ENCODE measurements around the gene SCAPER.
A peak's percentile ranks its signal among the peaks of the same experiment; 100 is the strongest.

Gene SCAPER

DNA sequence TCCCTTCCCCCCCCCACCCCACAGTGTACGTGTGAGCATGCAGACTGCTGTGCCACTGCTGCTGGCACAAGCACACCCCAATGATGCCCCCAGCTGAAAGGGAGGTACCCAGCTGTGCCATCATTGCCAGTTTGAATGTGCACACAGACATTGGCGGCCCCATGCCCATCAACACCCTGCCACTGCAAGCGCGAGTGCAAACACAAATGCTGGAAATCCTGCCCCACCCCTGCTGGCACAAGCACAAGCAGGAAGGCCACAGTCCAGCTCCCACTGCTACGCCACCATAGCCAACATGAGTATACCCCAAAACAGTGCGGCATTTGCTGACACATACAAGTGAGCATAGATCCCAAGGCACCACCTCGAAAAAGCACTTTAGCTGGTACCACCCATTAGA, 222.9 kb downstream of the SCAPER start:
- DNase-seq (ENCODE audit: low spot score) (no peak), FAIRE-seq (no peak)

DNA sequence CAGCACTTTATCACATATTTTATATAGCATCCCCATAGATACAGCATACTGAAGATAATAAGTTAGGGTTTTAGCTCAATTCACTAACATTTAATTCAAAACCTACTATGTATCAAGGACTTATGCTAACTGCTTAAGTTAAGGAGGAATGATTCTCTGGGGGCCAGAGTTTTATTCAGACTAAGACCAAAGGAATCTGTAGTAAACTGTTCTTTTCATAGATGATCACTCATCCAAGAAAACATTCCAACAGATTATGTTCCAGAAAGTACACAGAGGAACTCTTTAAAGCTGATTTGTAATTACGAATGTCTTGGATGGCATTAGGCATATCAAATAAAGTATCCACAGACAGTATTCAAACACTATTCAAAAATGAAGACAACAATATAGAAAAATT, 226.4 kb downstream of the SCAPER start:
- peak; percentile 92 for FAIRE-seq
- DNase-seq (ENCODE audit: low spot score): peak; percentile 50

DNA sequence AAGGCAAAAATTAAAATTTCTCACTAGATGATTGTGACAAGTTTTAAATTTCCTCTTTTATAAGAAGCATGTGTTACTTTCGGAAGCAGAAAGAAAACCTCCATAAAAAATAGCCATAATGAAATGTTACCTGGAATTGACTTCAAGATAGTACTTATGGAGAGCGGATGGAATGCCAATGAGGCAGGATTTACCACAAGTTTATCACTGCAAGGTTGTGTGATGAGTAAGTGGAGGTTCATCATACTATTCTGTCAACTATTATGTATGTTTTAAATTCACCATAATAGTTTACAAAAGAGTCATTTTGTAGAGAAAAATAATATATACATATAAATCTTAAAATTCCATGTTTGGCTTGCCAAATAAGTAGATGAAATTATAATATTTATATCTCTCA, 230.3 kb downstream of the SCAPER start:
- FAIRE-seq (peak; percentile 90), DNase-seq (ENCODE audit: low spot score) (peak; percentile 48)

DNA sequence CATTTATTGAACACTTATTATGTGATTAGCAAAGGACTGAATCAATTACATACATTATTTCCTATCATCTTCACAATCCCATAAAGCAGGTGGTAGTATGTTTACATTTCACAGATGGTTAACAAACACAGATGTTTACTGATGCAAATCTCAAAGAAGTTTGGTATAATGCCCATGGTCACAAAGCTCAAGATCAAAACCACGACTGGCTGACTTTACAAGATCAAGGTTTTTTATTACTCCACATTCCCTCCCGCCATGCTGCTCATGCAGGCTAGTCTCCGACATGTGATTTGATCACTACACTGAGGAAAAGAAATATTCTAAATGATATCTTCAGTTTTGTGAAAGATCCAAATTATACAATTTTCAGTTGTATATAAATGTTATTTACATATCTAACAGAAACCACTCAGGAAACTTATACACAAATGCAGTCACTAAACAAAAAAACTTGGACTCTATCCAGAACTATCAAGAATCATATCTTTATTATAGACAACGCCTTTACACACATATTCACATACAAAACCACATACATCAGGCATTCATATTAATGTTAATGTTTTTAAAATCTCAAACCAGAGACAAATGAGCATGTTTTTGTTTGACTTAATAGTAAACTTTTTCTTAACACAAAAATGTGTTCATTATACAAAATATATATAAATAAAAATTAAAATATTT, 235.5 kb downstream of the SCAPER start:
- FAIRE-seq: peak; percentile 29

DNA sequence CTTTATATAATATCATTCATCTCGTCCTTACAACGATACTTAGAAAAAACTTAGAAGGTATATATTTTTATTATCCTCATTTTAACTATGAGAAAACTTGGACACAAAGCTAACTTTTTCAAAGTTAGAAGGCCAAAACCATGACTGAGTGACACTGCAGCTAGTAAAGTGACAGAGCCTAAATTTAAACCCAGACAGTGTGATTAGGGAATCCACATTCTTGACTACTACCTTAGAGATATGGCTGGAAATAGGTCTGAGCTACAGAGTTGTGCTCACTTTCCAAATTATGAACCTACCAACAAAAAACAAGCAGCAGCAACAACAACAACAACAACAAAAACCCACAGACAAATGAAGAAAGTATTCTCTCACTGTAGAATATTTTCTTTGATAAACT, 236.2 kb downstream of the SCAPER start:
- DNase-seq (ENCODE audit: low spot score) (no peak), FAIRE-seq (no peak)

More for the DNA sequence above, 235.5 kb downstream of the SCAPER start:
- DNase-seq (ENCODE audit: low spot score): no peak

DNA sequence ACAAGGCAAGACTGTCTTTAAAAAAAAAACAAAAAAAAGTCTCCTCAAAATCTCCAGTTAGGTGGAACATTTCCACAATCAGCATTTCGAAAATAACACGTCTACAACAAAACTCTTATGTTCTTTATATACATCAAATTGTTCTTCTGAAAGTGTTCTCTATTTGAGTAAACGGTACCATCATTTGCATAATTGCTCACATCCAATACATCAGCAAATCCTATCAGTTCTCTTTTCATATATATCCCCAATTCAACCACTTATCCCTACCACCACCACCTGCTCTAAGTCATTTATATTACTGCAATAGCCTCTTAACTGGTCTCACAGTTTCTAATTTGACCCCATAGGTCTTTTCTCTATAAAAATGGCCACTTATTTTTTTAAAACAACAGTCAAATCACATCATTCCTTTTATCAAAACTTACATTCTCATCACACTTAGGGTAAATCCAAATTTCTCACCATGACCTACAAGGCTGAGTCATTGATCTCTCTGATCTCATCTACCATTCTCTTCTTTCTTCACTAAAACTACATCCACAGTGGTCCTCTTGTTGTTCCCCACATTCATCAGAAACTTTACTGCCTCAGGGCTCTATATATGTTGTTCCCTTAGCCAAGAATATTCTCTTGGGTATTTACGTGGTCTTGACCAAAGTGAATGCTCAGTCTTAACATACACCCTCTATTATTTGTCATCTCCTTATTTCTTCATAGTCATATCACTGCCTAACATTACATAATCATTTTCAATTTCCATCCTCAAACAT, 237.0 kb downstream of the SCAPER start:
- DNase-seq (ENCODE audit: low spot score): no peak
- no peak for FAIRE-seq

DNA sequence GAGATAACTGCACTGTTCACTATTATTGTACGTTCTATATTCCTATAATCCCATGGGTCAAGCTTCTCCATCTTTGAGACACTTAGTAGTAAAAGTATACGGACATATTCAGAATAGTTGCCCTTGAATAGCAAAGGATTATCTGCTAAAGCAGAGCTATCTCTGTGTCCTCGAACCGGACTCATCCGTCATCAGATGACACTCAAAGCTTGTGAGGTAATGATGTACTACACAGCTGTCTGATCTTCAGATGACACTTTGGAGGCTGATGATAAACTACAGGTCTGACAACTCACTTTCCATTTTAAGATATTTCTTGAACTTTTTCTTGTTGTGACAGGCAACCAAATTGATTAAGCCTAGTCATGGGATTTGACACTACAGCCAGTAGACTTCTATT, 240.2 kb downstream of the SCAPER start:
- FAIRE-seq: no peak
- DNase-seq (ENCODE audit: low spot score): no peak

DNA sequence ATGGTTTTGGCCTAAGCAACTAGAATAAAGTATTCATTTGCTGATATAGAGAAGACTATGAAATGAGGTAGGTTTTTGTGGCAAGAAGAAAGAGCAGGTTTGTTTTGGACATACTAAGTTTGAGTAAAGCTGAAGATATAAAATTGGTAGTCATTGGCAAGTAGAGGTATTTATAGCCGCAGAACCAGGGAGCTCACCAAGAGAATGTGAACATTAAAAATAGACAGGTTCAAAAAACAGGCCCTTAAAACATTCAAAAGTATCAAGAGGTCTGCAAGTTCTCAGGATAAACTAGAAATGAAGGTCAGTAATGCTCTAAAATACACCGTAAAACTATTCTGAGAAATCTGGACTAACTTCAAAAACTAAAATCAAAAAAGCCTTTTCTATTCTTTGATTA, 240.7 kb downstream of the SCAPER start:
- FAIRE-seq: no peak

DNA sequence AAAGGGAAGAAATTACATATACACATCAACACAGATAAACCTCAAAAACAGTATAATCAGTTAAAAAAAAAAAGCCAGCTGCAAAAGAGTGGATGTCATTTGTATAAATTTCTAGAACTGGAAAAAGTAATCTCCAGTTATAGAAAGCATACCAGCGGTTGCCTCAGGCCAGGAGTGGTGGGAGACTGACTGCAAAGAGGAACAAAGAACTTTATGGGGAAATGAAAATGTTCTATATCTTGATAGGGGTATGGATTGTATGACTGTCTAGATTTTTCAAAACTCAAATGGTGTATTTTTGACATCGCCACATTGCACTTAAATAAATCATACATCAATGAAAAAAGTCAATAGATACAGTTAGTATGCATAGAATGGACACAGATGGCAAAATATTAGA, 241.6 kb downstream of the SCAPER start:
- no peak for DNase-seq (ENCODE audit: low spot score)
- no peak for FAIRE-seq

More for the DNA sequence above, 240.7 kb downstream of the SCAPER start:
- DNase-seq (ENCODE audit: low spot score): no peak

DNA sequence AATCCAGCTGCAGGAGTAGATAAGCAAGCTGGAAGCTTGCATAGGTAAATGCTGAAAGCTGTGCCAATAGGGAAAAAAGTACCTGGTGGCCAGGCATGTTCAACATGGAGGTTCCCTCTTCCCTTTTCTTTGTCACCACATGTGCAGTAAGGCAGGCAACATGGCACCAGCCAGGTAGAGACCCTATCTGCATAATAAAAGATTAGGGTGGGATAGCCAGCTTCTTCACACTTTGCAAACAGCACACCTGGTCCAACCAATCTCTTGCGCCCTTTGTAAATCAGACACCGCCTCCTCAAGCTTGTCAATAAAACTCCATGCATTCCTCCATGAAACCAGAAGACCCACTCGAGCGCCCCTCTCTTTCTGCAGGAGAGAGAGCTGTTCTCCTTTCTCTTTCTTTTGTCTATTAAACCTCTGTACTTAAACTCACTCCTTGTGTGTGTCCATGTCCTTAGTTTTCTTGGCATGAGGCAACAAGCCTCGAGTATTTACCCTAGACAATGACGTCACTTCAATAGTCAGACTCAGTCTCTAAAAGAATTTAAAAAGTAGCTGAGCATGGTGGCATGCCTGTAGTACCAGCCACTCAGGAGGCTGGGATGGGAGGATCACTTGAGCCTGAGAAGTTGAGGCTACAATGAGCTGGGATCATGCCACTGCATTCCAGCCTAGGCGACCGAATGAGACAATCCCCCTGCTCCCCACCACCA, 256.3 kb downstream of the SCAPER start:
- FAIRE-seq (no peak), DNase-seq (ENCODE audit: low spot score) (no peak)

DNA sequence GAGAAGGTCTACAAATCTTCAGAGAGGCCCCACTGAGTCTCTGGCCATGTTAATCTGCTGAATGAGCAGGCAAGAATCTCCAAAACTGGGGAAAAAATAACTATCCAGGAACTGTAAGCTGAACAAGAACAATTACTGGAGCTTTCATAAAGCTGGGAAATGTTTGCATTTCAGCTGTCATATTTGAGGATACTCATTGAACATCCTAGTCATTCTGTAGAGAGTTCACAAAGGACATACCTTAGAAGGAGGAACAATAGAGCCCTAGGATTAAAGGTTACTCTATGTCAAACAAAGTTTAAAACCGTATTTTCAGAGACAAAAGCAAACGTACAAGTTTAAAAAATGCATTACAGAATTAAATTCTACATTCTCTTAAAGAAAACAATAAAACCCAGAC, 257.5 kb downstream of the SCAPER start:
- FAIRE-seq (no peak), DNase-seq (ENCODE audit: low spot score) (no peak)

DNA sequence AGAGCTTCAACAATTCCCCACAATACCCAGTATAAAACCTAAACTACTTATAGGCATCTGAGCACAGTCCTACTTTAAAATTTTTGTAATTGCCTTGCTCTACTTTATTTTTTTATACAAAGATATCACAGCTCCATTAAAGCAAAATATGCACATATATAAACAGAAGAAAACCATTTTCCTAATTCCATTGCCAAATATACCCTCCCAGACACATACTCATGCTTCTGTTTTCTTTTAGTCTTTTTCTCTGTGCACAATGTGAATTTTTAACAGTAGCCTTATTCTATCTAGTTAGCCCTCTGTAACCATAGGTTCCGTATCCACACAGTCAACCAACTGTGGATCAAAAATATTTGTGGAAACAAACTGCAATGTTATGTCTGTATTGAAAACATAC, 260.5 kb downstream of the SCAPER start:
- FAIRE-seq: no peak
- no peak for DNase-seq (ENCODE audit: low spot score)

DNA sequence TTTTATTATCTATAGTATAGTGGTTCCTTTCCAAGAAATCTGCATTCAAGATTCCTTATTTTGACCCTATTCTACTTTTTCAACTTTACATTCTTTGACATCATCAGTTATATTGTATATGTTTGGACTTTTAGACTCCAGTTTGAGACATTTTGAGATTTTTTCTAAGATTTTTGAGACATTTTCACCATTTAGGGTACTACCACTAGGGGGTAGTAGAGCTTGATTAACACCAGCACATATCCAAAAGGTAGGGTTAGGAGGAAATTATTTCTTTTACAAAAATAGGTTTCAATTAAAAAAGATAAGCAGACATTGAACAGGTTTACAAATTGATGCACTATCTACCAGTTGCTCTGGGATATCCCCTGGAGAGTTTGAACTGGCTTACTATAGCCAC, 262.5 kb downstream of the SCAPER start:
- no peak for DNase-seq (ENCODE audit: low spot score)
- FAIRE-seq: no peak

DNA sequence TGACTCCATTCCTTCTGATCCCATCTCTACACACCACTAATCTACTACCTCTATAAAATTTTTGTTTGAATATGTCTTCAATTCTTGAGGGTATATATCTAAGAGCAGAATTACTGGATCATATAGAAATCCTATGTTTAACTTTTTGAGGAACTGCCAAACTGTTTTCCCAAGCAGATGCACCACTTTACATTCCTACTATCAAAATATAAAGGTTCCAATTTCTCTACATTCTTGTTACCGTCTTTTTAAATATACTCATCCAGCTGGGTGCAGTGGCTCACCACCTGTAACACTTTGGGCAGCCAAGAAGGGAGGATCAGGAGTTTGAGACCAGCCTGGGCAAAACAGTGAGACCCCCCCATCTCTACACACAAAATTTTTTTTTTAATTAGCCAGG, 268.0 kb downstream of the SCAPER start:
- FAIRE-seq (no peak), DNase-seq (ENCODE audit: low spot score) (no peak)

DNA sequence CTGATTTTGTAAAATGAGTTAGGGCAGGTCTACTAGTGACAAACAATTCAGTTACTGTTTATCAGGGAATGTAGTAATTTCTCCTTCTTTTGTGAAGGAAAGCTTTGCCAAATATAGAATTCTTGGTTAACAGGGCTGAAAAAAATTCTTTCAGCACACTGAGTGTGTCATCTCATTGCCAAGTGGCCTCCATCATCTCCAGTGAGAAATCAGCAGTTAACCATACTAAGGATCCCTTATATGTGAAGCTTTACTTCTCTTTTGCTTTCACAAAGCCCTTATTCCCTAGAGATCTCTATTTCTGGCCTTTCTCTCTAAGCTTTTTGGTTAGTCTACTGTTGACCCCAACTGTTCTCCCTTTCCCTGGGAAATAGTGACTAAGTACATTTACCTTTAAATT, 269.1 kb downstream of the SCAPER start:
- no peak for FAIRE-seq
- DNase-seq (ENCODE audit: low spot score): no peak

DNA sequence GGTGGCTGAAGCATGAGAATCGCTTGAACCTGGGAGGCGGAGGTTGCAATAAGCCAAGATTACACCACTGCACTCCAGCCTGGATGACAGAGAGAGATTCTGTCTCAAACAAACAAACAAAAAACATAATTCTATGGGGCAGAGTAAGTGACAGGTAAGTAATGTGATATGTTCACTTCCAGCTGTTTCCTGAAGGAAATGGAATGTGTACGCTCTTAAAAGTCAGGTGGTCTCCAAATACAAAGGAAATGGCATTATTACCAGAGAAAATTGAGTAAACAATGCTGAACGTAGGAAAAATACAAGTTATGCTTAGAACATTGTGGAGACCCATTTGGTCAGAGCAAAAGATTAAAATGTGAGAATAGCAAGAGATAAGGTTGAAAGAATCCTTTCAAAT, 278.5 kb downstream of the SCAPER start:
- DNase-seq (ENCODE audit: low spot score) (no peak), FAIRE-seq (no peak)

DNA sequence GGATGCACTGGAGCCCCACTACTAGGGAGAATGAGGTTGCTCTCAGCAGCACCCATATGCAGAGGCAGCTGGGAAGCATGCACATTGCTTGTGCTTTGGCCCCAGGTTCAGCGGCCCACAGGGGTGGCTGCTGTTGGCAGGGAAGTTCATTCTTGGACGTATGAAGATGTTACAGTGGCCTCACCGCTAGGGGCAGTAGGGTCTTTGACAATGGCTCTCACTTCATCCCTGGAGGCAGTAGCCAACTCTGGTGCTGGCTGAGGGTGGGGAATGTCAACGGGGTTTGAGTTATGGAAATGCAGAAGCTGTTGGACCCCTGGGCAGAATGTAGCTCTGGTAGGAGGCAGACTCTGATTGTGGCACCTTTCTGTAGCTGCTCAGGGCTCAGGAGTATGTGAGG, 279.9 kb downstream of the SCAPER start:
- FAIRE-seq (no peak), DNase-seq (ENCODE audit: low spot score) (no peak)

DNA sequence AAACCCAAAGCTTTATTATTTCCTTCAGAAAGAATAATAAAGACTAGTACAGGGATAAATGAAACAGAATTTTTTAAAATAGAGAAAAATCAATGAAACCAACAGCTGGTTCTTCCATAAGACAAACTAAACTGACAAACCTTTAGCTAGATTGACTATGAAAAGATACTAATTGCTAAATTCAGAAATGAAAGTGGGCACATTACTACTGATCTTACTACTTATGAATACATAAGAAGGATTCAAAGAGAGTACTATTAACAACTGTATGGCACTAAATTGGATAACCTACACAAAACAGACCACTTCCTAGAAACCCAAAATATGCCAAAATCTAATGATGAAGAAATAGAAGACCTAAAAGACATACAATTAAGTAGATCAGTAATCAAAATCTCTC, 290.4 kb downstream of the SCAPER start:
- no peak for DNase-seq (ENCODE audit: low spot score)
- no peak for FAIRE-seq

DNA sequence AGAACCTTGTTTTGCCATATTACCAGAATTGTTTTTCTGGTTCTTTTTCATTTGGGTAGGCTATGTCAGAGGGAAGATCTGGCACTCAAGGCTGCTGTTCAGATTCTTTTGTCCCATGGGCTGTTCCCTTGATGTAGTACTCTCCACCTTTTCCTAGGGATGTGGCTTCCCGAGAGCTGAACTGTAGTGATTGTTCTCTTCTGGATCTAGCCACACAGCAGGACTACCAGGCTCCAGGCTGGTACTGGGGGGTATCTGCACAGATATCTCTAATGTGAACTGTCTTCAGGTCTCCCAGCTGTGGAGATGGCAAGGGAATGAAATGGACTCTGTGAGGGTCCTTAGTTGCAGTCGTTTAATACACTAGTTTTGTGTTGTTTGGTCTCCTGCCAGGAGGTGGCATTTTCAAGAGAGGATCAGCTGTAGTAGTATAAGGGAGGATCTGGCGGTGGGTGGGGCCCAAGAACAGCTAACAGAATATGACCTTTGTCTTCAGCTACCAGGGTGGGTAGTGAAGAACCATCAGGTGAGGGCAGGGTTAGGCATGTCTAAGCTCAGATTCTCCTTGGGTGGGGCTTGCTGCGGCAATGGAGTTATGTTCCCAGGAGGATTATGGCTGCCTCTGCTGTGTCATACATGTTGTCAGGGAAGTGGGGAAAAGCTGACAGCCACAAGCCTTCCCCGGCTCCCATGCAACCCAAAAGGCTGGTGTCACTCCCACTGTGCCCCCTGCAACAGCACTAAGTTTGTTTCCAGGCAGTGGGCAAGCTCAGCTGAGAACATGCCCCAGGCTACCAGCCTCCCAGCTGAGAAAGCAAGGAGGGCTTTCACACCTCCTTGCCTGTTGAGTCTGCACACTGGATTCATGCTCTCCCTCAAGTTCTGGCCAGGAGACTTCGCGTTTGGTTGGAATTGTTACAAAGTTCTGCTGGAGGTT, 316.1 kb downstream of the SCAPER start:
- DNase-seq (ENCODE audit: low spot score) (no peak), FAIRE-seq (no peak)

DNA sequence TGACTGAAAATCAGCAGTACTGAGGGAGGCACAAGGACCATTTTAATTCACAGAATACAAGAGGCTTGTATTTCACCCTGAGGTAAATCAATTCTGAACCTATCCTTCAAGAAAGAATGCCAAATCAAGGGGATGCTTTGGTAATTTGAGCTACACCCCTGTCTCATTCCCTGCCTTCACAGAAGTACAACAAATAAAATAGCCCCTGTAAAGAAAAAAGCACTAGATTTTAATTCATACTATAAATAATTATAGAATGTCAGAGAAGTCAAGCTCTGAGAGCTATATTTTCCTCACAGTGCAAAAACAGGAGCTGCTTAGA, 319.6 kb downstream of the SCAPER start:
- FAIRE-seq (no peak), DNase-seq (ENCODE audit: low spot score) (no peak)

DNA sequence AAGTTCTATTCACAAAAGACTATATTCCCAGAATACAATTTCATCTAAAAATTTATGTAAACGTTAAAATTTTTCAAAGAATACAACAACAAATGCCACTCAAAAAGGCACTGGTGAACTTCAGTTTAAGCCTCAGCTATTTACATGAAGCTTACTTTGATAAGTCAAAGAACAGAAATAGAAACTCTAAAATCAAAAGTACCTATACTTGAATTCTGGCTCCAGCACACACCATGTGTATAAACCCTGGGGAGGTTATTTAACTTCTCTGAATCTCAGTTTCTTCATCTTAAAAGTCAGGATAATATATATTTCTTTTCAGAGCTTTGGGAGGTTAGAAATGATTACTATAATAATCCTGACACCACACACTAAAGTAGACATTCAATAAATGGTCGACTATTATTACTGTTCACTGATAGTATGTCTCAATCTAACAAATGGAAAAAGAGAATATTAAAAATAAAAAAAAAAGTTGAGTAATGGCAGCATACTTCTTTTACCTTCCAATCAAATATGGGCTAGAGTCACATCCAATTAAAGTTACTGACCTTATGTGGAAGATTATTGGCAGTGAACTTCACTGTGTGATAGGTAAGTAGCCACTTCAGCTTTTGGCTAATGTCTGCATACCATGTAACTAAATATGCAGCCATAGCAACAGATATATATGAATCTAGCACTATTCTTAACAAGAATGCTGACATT, 320.1 kb downstream of the SCAPER start:
- DNase-seq (ENCODE audit: low spot score) (no peak), FAIRE-seq (no peak)

Data from RCC 7860 (cell line).